KG1 (cell line): ENCODE results near the gene SESN1.
"Not testable (repeated sequence)": the region's sequence is repeated elsewhere in the genome, so short reads cannot be mapped to it uniquely, and the experiment has no call there.

ENCODE experiments used
- DNase-seq: peaks from one replicate; lab custom pipeline; 2025; lab: John Stamatoyannopoulos, UW

SESN1 gene

DNA sequence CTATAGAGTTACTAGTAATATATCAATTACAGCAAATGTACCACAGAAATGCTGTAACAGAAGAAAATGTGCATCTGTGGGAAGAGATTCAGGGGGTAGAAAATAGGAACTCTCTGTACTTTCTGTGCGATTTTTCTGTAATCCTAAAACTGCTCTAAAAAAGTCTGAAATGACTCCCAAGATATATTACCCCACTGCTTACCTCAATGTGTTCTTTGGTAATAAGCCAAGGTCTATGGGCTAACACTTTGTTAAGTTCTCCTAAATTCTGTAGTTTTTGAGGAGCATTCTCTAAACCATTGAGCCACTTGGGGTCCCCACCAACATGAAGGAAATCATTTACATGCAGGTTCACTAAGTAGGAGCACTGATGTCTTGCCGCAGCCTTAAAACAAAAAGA, 94.4 kb downstream of the SESN1 start:
- no peak for DNase-seq

DNA sequence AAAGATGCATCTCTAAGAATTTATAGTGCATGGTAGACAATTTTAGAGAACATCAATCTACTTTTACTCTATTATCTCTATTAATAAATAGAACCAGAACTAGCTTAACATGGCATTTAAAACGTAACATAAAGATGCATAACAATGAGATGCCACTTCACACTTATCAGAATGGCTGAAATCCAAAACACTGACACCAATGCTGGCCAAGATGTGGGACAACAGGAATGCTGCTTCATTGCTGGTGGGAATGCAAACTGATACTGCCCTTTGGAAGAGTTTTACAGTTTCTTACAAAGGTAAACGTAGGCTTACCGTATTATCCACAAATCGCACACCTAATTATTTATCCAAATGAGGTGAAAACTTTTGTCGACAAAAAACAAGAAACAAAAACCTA, 95.2 kb downstream of the SESN1 start:
- DNase-seq, result no peak

DNA sequence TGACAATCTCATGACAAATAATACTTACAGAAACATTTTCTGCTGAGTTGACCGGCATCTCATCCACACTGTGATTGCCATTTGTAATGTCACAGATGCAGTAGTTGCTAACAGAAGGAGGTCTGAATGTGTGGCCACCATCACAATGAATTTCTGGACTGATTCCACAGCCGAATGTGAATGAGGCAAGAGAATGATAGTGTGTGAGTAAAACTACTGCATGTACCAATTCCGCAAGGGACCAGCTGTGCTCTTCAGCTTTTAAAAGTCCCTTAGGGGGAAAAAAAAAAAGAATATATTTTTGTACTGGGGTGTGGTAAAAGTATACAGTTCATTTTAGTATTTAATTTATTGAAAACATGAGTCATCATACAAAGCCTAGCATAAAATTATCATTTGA, 96.2 kb downstream of the SESN1 start:
- DNase-seq, result no peak

DNA sequence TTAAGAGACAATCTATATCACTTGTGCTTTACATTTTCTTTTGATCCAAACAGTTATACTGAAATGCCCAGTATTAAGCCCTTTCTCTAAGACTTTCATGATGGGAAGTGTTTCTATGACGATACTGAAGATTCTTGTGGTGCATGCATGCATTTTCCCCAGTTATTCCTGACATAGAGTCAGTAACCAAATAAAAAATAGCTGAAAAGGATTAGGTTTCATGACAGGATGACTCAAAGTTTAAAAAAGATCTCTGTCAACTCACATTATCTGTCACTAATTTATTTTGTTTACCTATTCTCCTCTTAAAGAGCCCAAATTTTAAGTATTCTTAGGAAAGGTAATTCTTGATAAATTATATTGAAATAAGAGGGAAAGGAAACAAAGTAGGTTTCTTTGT, 98.4 kb downstream of the SESN1 start:
- DNase-seq, result no peak

DNA sequence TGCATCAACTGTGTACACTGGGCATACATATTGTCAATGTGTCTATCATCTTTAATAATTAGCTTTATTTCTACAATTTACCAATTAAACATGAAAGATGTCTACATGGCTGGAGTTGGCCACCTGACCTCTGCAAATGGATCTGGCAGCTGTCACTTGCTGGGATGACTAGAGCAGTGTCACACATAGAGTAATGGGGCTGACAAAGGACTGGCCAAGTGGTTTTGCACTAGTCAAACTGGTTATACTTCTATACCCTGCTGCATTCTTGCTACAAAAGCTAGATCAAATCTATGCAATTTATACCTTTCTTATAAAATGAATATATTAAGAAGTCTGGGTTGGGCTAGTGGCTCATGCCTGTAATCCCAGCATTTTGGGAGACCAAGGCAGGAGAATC, 99.3 kb downstream of the SESN1 start:
- DNase-seq, result no peak

DNA sequence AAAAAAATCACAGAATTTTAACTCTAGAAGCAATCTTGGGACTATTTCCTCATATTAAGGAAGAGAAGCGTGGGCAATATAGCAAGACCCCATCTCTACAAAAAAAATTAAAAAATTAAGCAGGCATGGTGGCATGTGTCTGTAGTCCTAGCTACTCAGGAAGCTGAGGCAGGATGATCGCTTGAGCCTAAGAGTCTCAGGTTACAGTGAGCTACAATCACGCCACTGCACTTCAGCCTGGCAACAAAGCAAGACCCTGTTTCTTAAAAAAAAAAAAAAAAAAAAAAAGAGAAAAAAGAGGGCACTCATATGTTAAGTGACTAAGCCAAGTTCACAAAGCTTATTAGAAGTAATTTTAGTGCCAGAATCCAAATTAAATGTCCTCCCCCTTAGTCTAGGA, 100.8 kb downstream of the SESN1 start:
- no peak for DNase-seq

DNA sequence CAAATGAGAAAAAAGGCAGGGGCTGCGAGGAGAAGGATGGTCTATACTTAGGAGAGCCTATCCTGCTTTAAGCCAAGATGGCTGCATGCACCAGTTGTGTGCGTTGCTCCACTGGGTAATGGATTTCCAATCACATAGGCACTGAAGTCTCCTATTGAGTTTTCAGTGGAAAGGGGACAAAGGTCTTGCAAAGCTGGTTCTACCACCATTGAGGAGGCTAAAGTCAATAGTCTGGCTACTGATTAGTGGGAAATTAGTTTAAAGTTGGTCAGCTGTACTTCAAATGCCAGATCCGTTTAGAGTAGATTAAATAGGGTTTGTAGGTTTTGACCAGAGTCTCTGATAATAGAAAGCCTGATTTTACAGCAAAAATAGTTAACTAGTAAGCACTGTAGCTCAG, 104.9 kb downstream of the SESN1 start:
- DNase-seq, result no peak

DNA sequence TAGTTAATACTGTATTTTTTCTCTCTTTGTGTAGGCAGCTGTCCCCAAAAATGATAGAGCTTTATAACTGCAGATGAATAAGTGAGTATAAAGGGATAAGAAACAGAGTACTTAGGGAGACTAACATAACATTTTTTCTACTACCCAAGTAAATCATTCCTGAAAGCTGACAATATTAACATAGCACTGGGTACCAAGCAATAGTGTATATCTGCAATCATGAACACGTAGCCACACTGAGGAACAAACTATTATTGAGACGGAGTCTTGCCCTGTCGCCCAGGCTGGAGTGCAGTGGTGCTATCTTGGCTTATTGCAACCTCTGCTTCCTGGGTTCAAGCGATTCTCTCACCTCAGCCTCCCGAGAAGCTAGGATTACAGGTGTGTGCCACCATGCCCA, 105.9 kb downstream of the SESN1 start:
- no peak for DNase-seq

DNA sequence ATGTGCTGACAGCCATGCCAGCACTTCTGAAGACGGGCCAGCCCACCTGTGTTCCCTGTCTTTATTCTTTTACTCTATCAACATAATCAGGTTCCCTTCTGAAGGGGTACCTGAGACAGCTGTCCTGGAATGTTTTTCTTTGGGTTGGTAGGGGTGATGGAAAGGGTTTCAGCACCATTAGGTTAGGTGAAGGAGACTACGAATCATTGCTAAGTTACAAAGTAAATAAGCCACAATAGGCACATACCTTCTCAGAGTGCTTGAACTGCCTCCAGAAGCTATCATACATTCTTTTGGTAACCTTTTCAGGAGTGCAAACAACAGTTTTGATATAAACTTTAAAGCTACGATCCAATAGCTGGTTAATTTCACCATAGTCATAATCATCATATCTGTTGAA, 106.3 kb downstream of the SESN1 start:
- DNase-seq, result no peak

DNA sequence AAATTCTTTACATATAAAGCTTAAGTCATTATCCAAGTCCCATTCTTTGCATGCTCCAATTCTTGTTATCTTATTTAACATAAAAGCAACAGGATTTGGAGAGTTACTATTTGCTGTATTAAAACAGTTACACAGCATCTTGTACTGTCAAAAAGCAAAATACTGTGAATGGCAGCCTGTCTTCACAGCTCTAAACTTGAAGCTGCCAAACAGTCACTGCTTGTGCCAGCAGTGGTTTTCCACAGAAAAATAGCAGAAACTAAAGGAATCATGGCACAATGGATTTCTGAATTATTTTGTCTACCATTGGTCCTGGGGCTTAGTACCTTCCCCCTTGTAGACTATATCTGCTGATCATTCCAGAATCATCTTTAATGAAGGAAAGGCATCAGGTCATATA, 107.5 kb downstream of the SESN1 start:
- no peak for DNase-seq

DNA sequence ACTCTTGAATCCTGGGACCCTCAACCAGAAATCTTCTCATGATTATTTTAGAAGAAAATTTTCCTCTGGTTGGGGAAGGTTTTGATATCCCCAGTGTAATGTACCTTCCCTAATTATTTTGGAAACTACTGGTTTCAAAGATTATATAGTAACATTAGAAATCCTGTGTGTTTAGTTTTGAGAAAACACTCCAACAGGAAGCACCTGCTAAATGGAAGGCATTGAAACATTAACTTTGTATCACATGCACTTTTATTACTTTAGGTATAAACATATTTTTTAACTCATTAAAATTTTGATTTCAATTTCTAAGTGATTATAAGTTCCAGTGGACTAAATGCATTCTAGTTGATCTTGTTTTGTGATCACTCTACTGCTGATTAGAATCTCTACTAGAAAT, 109.3 kb downstream of the SESN1 start:
- DNase-seq, result no peak

DNA sequence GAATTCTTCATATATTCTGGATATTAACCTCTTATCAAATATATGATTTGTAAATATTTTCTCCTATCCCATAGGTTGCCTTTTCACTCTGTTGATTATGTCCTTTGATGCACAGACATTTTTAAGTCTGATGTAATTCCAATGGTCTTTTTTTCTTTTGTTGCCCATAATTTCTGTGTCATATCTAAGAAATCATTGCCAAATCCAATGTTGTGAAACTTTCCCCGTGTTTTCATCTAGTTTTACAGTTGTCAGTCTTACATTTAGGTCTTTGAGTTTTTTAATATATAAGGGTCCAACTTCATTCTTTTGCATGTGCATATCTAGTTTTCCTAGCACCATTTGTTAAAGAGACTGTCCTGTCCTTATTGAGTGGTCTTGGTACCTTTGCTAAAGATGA, 111.5 kb downstream of the SESN1 start:
- no peak for DNase-seq

DNA sequence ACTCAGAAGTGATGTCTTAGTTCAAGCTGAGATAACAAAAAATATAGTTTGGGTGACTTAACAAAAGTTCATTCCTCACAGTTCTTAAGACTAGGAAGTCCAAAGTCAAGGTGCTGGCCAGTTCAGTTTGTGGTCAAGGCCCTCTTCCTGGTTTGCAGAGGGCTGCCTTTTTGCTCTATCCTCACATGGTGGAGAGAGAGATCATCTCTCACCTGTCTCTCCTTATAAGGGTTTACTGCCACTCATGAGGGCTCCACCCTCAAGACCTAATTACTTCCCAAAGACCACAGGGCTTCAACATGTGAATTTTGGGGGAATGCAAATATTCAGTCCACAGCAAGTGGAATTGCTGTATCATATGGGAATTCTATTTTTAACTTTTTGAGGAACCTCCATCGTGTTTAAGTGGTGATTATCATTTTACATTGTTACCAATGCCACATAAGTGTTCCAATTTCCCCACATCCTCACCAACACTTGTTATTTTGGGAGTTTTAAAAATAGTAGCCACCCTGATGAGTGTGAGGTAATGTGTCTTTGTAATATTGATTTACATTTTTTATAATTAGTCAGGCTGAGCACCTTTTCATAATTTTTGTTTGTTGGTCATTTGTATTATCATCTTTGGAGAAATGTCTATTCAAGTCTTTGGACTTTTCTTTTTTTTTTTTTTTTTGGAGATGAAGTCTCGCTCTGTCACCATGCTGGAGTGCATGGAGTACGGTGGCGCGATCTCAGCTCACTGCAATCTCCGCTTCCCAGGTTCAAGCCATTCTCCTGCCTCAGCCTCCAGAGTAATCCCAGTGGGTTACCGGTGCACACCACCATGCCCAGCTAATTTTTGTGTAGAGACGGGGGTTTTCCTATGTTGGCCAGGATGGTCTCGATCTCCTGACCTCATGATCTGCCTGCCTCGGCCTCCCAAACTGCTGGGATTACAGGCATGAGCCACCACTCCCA, 112.2 kb downstream of the SESN1 start:
- DNase-seq, result no peak

DNA sequence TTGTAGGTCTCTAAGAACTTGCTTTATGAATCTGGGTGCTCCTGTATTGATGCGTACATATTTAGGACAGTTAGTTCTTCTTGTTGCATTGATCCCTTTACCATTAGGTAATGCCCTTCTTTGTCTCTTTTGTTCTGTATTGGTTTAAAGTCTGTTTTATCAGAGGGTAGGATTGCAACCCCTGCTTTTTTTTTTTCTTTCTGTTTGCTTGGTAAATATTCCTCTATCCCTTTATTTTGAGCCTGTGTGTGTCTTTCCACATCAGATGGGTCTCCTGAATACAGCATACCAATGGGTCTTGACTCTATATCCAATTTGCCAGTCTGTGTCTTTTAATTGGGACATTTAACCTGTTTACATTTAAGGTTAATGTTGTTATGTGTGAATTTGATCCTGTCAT, 116.0 kb downstream of the SESN1 start:
- not testable (repeated sequence) for DNase-seq

DNA sequence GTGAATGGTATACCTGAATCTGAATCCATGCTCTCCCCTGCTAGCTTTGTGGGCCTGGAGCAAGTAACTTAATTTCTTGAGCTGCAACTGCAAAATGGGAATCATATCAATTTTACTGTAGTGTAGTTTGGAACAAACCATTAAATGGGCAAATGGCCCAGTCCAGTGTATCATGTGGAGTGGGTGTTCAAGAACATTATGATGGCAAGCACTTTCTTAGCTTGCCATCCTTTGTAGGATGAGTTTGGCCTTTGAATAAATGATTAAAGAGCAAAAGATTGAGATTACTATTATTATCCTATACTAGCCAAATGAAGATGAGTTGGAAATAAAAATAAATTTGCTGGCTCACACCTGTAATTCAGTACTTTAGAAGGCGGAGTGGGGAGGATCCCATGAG, 120.4 kb downstream of the SESN1 start:
- no peak for DNase-seq

DNA sequence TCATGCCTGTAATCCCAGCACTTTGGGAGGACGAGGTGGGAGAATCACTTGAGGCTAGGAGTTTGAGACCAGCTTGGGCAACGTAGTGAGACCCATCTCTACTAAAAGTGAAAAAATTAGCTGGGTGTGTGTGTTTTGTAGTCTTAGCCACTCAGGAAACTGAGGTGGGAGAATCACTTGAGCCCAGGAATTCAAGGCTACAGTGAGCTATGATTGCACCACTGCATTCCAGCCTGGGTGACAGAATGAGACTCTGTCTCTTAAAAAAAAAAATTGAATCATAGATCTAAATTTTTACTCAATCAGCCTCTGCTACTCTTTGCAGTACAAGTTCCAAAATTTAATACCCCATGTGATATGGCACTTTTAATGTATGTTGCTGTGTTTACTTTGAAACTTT, 124.9 kb downstream of the SESN1 start:
- DNase-seq, result no peak

DNA sequence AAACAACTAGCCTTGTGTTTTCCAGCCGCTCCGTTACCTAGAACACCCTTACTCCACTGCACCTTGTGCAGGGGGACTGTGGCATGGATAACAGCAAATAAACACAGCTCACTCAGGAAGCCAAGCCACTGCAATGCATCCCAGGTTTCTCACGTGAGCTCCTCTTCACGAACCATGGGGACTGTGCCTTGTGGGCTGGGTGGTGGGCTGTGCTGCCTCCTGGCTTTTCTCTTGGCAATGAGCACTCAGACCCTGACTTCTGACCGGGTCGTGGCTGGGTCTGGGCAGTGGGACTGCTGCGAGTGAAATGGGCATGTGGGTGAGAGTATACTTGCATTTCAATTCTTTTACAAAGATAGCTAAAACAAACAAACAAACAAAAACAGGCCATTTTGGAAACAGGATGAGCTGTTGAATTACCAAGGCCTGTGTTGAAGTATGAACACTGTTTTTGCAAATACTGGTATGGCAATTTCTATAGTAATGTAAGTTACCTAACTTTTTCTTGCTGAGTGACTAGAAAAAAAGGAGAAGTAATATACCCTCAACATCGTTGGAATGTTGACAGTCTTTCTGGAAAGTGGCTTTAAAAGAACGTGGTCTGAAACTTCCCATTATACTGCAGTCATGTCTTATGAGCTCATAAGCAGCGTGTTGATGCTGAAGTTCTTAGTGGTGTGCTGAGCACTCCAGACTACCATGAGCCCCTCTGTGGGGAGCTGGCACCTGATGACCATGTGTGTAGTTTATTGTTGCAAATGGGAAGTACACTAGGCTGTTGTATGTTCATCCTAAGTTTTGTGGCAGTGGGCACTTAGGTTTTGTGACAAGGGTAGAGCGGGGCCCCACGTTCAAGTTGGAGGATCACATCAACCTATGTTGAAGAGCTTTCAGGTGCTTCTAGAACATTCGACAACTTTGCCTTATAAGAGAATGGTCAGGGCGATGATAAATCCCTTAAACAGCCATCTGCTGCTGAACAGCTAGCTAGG, 126.0 kb downstream of the SESN1 start:
- DNase-seq, result no peak

DNA sequence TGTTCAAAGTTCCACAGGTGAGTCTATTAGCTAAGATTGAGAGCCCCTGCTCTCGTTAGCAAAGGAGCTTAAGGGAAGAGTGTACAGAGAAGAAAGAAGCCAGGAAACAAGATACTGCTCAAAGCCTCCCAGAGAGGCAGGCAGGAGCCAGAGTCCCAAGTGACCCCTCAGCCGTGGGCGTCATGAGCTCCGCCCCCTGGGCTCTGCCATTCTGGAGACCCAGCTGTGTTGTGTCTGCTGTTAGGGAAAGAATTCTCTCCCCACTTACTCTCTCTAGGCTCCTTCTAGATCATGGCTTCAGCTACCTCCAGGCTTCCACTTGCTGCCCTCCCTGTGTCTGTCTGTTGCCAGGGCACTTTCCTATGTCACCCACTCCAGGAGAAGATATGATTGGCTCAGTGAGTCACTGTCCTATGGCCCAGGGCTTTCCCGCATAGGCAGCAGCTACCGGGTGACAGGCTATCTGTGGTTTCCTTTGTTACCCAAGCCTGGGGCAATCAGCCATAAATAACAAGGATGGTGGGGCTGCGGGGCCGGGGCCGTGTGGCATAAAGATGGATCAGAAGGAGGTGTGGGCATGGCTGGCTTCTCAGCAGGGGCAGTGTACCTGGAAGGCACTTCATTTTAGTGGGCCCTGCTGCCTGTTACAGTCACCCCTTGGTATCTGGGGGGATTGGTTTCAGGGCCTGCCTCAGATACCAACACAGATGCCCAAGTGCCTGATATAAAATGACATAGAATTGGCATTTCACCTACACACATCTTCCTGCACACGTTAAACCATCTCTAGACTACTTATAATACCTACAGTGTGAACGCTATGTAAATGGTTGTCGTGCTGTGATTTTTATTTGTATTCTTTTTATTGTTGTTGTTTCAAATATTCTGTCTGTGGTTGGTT, 127.5 kb downstream of the SESN1 start:
- peak; percentile 55 for DNase-seq

DNA sequence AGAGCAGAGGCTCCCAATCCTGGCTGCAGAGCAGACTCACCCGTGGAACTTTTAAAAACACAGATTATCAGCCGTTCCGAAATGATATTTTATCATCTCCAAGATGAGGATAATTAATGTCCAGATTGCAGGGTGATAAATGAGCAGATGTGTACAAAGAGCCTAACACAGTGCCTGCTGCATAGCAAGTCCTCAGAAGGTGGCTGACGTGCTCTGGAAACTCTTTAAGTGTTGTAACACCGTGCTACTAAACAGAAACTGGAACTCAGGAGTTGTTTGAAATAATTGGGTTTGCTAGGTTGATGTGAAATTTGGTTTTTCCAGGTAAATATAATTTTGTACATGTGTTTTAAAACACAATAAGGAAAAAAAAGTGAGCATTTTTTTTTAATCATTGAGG, 128.4 kb downstream of the SESN1 start:
- DNase-seq, result no peak

DNA sequence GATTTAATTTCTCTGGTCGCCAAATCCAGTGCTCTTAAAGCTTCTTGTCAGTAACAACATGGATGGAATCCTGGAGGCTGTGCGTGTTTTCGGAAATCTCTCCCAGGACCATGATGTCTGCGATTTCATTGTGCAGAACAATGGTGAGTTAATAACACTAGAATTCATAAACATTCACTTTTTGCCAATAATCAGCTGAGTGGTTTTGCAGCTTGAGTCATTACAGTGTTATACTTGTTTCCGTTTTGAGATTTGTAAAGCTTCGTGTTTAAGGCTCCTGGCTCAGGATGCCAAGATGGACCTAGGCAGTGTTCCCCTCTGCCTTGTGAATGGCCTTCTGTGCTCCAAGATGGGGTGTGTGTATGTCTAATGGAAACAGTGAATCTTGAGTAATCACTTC, 132.7 kb downstream of the SESN1 start:
- DNase-seq, result no peak

DNA sequence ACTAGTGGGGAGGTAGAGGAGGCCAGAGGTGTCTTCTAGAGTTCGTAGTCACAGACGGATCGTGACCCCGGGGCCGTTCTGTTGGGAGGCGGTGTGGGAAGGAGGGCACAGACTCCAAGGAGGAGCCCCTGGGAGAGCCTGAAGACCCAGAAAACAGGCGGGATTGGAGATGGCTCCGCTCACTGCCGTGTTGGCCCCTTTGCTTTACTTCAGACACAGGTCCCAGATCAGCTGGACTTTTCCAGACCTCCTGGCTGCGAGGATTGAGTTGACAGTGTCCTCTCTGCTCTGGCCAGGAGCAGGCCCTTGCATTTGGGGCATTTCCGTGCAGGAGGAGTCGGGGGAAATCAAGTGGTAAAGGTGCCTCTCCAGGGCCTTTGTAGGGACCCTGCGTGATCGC, 133.6 kb downstream of the SESN1 start:
- no peak for DNase-seq

DNA sequence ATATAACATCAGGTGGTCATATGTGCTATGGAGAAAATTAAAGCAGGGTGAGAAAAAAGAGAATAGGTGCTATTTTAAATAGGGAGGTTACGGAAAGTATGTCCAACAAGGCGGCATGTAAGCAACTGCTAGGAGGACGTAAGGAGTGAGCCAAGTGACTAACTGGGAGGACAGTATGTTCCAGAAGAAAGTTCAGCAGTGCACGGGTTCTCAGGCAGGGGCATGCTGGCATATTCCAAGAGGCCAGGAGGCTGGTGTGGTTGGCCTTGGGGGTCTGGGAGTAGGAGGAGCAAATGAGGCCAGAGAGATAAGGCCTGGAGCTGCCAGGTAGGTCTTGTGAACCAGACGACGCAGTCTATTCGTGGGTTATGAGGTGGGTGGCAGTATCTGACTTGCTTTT, 134.0 kb downstream of the SESN1 start:
- DNase-seq, result no peak
